ENCODE measurements around the gene ATXN3L.

Gene ATXN3L

GRCh38 chrX:13319953-13320352, at the start of gene ATXN3L:
ATXN3L (minus strand) TSS chrX:13320053; CDS start chrX:13319934, 119 bp downstream.
- DNase-seq (ENCODE audit: low read depth, low spot score): no peak

- DNase-seq (ENCODE audit: low read depth, low spot score): no peak
Observed at GRCh38 chrX:13369256-13370030, 49.6 kb upstream of the ATXN3L start.

- no peak for DNase-seq (ENCODE audit: low read depth, low spot score)
Observed at GRCh38 chrX:13367950-13368349, 48.1 kb upstream of the ATXN3L start.

GRCh38 chrX:13366698-13367097, 46.8 kb upstream of the ATXN3L start:
- no peak for DNase-seq (ENCODE audit: low read depth, low spot score)

GRCh38 chrX:13365161-13365560, 45.3 kb upstream of the ATXN3L start:
- no peak for DNase-seq (ENCODE audit: low read depth, low spot score)

- DNase-seq (ENCODE audit: low read depth, low spot score): no peak
Observed at GRCh38 chrX:13364230-13364857, 44.5 kb upstream of the ATXN3L start.

GRCh38 chrX:13360146-13360545, 40.3 kb upstream of the ATXN3L start:
- no peak for DNase-seq (ENCODE audit: low read depth, low spot score)

- no peak for DNase-seq (ENCODE audit: low read depth, low spot score)
Observed at GRCh38 chrX:13357925-13358324, 38.1 kb upstream of the ATXN3L start.

GRCh38 chrX:13346646-13347045, 26.8 kb upstream of the ATXN3L start:
- no peak for DNase-seq (ENCODE audit: low read depth, low spot score)

GRCh38 chrX:13345438-13345837, 25.6 kb upstream of the ATXN3L start:
- DNase-seq (ENCODE audit: low read depth, low spot score): no peak

- no peak for DNase-seq (ENCODE audit: low read depth, low spot score)
Observed at GRCh38 chrX:13345037-13345436, 25.2 kb upstream of the ATXN3L start.

GRCh38 chrX:13341491-13342101, 21.7 kb upstream of the ATXN3L start:
- no peak for DNase-seq (ENCODE audit: low read depth, low spot score)

GRCh38 chrX:13340182-13340791, 20.4 kb upstream of the ATXN3L start:
- no peak for DNase-seq (ENCODE audit: low read depth, low spot score)

GRCh38 chrX:13339607-13340006, 19.8 kb upstream of the ATXN3L start:
- DNase-seq (ENCODE audit: low read depth, low spot score): no peak

GRCh38 chrX:13338996-13339515, 19.2 kb upstream of the ATXN3L start:
- no peak for DNase-seq (ENCODE audit: low read depth, low spot score)

- no peak for DNase-seq (ENCODE audit: low read depth, low spot score)
Observed at GRCh38 chrX:13334491-13334890, 14.6 kb upstream of the ATXN3L start.

- DNase-seq (ENCODE audit: low read depth, low spot score): no peak
Observed at GRCh38 chrX:13330446-13330845, 10.6 kb upstream of the ATXN3L start.

- no peak for DNase-seq (ENCODE audit: low read depth, low spot score)
Observed at GRCh38 chrX:13327666-13328065, 7.8 kb upstream of the ATXN3L start.

GRCh38 chrX:13323241-13323640, 3.4 kb upstream of the ATXN3L start:
- no peak for DNase-seq (ENCODE audit: low read depth, low spot score)

GRCh38 chrX:13317366-13317765, 2.5 kb downstream of the ATXN3L start:
- no peak for DNase-seq (ENCODE audit: low read depth, low spot score)

- no peak for DNase-seq (ENCODE audit: low read depth, low spot score)
Observed at GRCh38 chrX:13311560-13311959, 8.3 kb downstream of the ATXN3L start.

GRCh38 chrX:13309631-13310030, 10.2 kb downstream of the ATXN3L start:
- no peak for DNase-seq (ENCODE audit: low read depth, low spot score)

Measured in activated CD4-positive, CD25-positive, alpha-beta regulatory T cell treated with anti-CD3 and anti-CD28 coated beads, Interleukin-2, amount 50 U/mL, for 16 hours (primary cell).